Kidney (tissue), 14 donors: Measurements from ENCODE around the gene POTEI. TPM values are rescaled to one million over a fixed set of nuclear protein-coding genes. Genes with fewer than 3 reads are reported as not detected.
A peak's percentile ranks its signal among the peaks of the same experiment; 100 is the strongest.
"Not testable (repeated sequence)": the region's sequence is repeated elsewhere in the genome, so short reads cannot be mapped to it uniquely, and the experiment has no call there.

Experiments used
- DNase-seq, 5 donors: peaks; one replicate each; pipeline ENCODE4 v3.0.0-alpha.2; 2013 to 2020
- FAIRE-seq: peaks from 2 replicates; lab custom pipeline; 2012; peaks lifted over from hg19 to GRCh38; lab: Jason Lieb, UNC
- H3K27ac ChIP-seq, 2 donors: one replicate each; pipeline ENCODE4 v1.7.0; 2013; ENCODE audit warnings: low read depth in 2 of 2, low read length in 2 of 2, inconsistent platforms in 1 of 2
- H3K27me3 ChIP-seq: one replicate; pipeline ENCODE4 v1.7.1; 2013; ENCODE audit warnings: low read length, inconsistent platforms; ENCODE audit not compliant: control insufficient read depth, insufficient read depth
- H3K36me3 ChIP-seq, 3 donors: one replicate each; pipeline versions ENCODE4 v1.7.0 to v1.7.1; 2013; ENCODE audit warnings: low read length in 3 of 3, control low read depth in 1 of 3, inconsistent platforms in 1 of 3; ENCODE audit not compliant: insufficient read depth in 3 of 3, control insufficient read depth in 2 of 3
- H3K4me1 ChIP-seq, 3 donors: one replicate each; pipeline versions ENCODE4 v1.7.0 to v1.7.1; 2013; ENCODE audit warnings: low read length in 3 of 3, inconsistent platforms in 1 of 3, low read depth in 1 of 3; ENCODE audit not compliant: control insufficient read depth in 2 of 3, insufficient read depth in 2 of 3
- H3K4me3 ChIP-seq, 3 donors: one replicate each; pipeline versions ENCODE4 v1.7.0 to v1.8.1; 2013; ENCODE audit warnings: low read length in 3 of 3, control low read depth in 1 of 3, inconsistent platforms in 1 of 3
- H3K9ac ChIP-seq, 3 donors: one replicate each; pipeline versions ENCODE4 v1.7.0 to v1.7.1; 2013; ENCODE audit warnings: low read length in 3 of 3, control low read depth in 1 of 3, inconsistent platforms in 1 of 3
- H3K9me3 ChIP-seq, 3 donors: one replicate each; pipeline versions ENCODE4 v1.7.0 to v1.7.1; 2013; ENCODE audit warnings: low read length in 3 of 3, control low read depth in 1 of 3, inconsistent platforms in 1 of 3; ENCODE audit not compliant: control insufficient read depth in 2 of 3, insufficient read depth in 1 of 3
- CTCF ChIP-seq: IDR thresholded peaks from 3 replicates; pipeline ENCODE4 v1.5.1; 2012; ENCODE audit warnings: mild to moderate bottlenecking, moderate library complexity, borderline replicate concordance; ENCODE audit not compliant: insufficient read depth; ENCODE audit errors: extremely low read depth
- intact Hi-C: fragments of 100-400 bp; cut with DNase I; formaldehyde crosslinking; loops from one replicate; pipeline ENCODE4 v1.11.1; 2022
- polyA plus RNA-seq: library from polyadenylated mRNA; stranded (reverse); fragments of 350-450 nt; fragmentation: Illumina TruSeq; extraction: RNeasy Lipid Tissue Mini Kit (QIAGEN cat#74804); gene quantifications from one replicate; pipeline ENCODE4 v1.2.3, GENCODE V29; 2014; ENCODE audit warnings: low read depth, low replicate concordance; ENCODE audit not compliant: insufficient read depth
- total RNA-seq: library from RNA; stranded (reverse); fragmentation: NEBNext Ultra II Directional; extraction: Animal tissue kit (Norgen Biotek cat#: 25700); gene quantifications from one replicate; pipeline ENCODE4 v1.2.1, GENCODE V29; 2021
- donor health status: control.
- donor health status: control.
- donor health status: control.
- donor health status: control.
- donor health status: control.
- donor health status: DM: yes; HTN: yes; CAD: no.
- donor health status: Normal renal cell carcinoma (clear cell type).

The POTEI gene
- total and polyA plus RNA-seq, 2 donors from 2014 or later: not detected

- FAIRE-seq, intact Hi-C loops, H3K9me3 ChIP-seq, H3K9ac ChIP-seq, H3K27ac ChIP-seq, H3K4me1 ChIP-seq, H3K4me3 ChIP-seq, H3K36me3 ChIP-seq, H3K27me3 ChIP-seq: not testable (repeated sequence)
- DNase-seq: peak in 1 of 5 donors; percentile 7
Observed at GRCh38 chr2:130453955-130454711, 55.0 kb downstream of the POTEI start.

GRCh38 chr2:130452897-130453296 lies 56.2 kb downstream of the POTEI start:
- H3K4me3 ChIP-seq, H3K27me3 ChIP-seq, H3K9me3 ChIP-seq, H3K36me3 ChIP-seq, intact Hi-C loops, H3K9ac ChIP-seq, DNase-seq, H3K4me1 ChIP-seq, H3K27ac ChIP-seq, FAIRE-seq: not testable (repeated sequence)

GRCh38 chr2:130451823-130452222 lies 57.3 kb downstream of the POTEI start:
- H3K27me3 ChIP-seq, H3K9me3 ChIP-seq, H3K9ac ChIP-seq, FAIRE-seq, DNase-seq, H3K4me3 ChIP-seq, H3K36me3 ChIP-seq, H3K27ac ChIP-seq, intact Hi-C loops, H3K4me1 ChIP-seq: not testable (repeated sequence)

- H3K9ac ChIP-seq, FAIRE-seq, H3K36me3 ChIP-seq, H3K9me3 ChIP-seq, intact Hi-C loops, H3K27me3 ChIP-seq, DNase-seq, H3K4me1 ChIP-seq, H3K4me3 ChIP-seq, H3K27ac ChIP-seq: not testable (repeated sequence)
Observed at GRCh38 chr2:130451278-130451677, 57.9 kb downstream of the POTEI start.

- DNase-seq, H3K27ac ChIP-seq, FAIRE-seq, H3K36me3 ChIP-seq, H3K4me1 ChIP-seq, H3K9me3 ChIP-seq, H3K27me3 ChIP-seq, H3K9ac ChIP-seq, intact Hi-C loops, H3K4me3 ChIP-seq: not testable (repeated sequence)
Observed at GRCh38 chr2:130450366-130450765, 58.8 kb downstream of the POTEI start.

- H3K9me3 ChIP-seq, H3K27ac ChIP-seq, intact Hi-C loops, H3K27me3 ChIP-seq, H3K36me3 ChIP-seq, H3K9ac ChIP-seq, FAIRE-seq, H3K4me1 ChIP-seq: not testable (repeated sequence)
- peak; percentile 23 for TF ChIP-seq CTCF
- DNase-seq: peak; percentile 45 to 81 (median 57)
- peak overlapping the region in 2 of 3 donors; percentile 11 to 41 for H3K4me3 ChIP-seq
Observed at GRCh38 chr2:130427631-130428030, 81.5 kb downstream of the POTEI start.

- H3K4me1 ChIP-seq, intact Hi-C loops, FAIRE-seq, H3K36me3 ChIP-seq, H3K9me3 ChIP-seq, DNase-seq, H3K27ac ChIP-seq, H3K4me3 ChIP-seq, H3K9ac ChIP-seq, H3K27me3 ChIP-seq: not testable (repeated sequence)
Observed at GRCh38 chr2:130418845-130419244, 90.3 kb downstream of the POTEI start.
